Retinal pigment epithelial cell (primary cell): ENCODE measurements around the gene UGDH.
"Not testable (repeated sequence)": the region's sequence is repeated elsewhere in the genome, so short reads cannot be mapped to it uniquely, and the experiment has no call there.

Source experiments
- DNase-seq: peaks from one replicate; pipeline ENCODE4 v3.0.0-alpha.2; 2010; ENCODE audit warnings: low read depth
- H3K4me3 ChIP-seq: 2 replicates; pipeline ENCODE4 v1.5.1; 2011; ENCODE audit warnings: mild to moderate bottlenecking, low read length, control low read depth, moderate library complexity
- CTCF ChIP-seq: conservative IDR thresholded peaks from 2 replicates; pipeline ENCODE4 v1.5.1; 2011; ENCODE audit warnings: low read depth, low read length, control low read depth, inconsistent platforms

Gene UGDH

DNA sequence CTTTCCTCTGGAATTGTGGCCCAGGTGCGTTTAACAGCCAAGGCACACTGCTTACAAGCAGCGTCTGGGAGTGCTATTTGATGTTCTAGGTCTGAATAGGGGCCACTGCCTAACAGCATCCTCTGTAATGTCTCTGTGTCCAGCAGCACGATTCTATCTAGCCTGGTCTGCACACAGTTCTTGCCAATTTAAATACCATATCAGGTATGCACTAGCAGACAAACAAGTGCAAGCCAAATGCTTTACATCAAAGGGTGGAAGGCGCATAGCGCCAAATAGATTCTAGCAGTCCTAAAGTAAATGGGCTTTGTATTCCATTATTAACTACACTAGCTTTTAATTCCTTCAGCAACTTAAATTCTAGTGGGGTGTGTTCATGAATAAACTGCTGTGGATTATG lies 15.8 kb upstream of the UGDH start:
- no peak for DNase-seq
- H3K4me3 ChIP-seq, result no peak overlapping the region
- no peak for TF ChIP-seq CTCF

DNA sequence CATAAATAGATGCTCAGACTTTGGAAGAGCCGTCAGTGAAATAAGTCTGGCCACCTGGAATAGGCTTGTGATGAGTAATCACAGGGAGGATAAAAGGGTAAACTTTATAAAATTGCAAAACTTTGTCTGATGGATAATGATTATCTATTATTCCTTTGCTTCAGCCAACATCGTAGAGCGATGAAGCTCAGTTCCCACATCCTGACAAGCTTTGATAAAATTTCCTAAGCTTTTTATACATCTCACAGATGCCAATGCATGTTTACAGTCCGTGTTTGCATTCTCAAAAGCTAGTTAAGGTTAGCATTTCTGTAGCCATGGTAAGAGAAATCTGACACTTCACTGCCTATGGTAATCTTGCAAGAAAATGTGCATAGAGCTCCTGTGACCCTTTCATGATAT lies 15.4 kb upstream of the UGDH start:
- no peak for DNase-seq
- H3K4me3 ChIP-seq, result no peak overlapping the region
- TF ChIP-seq CTCF, result no peak

GRCh38 chr4:39541987-39542610 lies 14.9 kb upstream of the UGDH start:
- TF ChIP-seq CTCF, result no peak
- DNase-seq, result no peak
- no peak overlapping the region for H3K4me3 ChIP-seq

- no peak overlapping the region for H3K4me3 ChIP-seq
- TF ChIP-seq CTCF, result no peak
- no peak for DNase-seq
Observed at GRCh38 chr4:39539089-39539611, 11.9 kb upstream of the UGDH start.

DNA sequence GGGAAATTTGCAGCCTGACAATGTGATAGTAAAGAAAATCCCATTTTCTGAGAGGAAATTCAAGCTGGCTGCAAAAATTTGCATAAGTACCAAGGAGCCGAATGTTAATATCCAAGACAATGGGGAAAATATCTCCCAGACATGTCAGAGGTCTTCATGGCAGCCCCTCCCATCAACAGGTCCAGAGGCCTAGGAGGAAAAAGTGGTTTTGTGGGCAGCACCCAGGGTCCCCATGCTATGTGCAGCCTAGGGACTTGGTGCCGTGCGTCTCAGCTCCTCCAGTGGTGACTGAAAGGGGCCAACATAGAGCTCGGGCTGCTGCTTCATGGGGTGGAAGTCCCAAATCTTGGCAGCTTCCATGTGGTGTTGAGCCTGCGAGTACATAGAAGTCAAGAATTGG lies 6.3 kb upstream of the UGDH start:
- H3K4me3 ChIP-seq, result no peak overlapping the region
- DNase-seq, result no peak
- no peak for TF ChIP-seq CTCF

DNA sequence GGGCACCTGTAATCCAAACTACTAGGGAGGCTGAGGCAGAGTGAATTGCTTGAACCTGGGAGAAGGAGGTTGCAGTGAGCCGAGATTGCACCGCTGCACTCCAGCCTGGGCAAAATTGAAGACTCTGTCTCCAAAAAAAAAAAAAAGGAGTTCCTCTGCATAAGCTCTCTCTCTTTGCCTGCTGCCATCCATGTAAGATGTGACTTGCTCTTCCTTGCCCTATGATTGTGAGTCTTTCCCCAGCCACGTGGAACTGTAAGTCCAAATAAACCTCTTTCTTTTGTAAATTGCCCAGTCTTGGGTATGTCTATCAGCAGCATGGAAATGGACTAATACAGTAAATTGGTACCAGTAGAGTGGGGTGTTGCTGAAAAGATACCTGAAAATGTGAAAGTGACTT lies 5.0 kb upstream of the UGDH start:
- H3K4me3 ChIP-seq, DNase-seq: not testable (repeated sequence)

- no peak for TF ChIP-seq CTCF
- no peak overlapping the region for H3K4me3 ChIP-seq
- no peak for DNase-seq
Observed at GRCh38 chr4:39530682-39531081, 3.4 kb upstream of the UGDH start.

- TF ChIP-seq CTCF, result no peak
- H3K4me3 ChIP-seq, result no peak overlapping the region
- no peak for DNase-seq
Observed at GRCh38 chr4:39529534-39529933, 2.3 kb upstream of the UGDH start.
